CD4-positive, alpha-beta memory T cell (primary cell): ENCODE results near the gene HLF. TPM values are rescaled to one million over a fixed set of nuclear protein-coding genes. Genes with fewer than 3 reads are reported as not detected.
A peak's percentile ranks its signal among the peaks of the same experiment; 100 is the strongest.

Experiments used
- CTCF ChIA-PET: fragments of 350-600 bp; sonication (Branson Sonifier 250); formaldehyde crosslinking; loops from one replicate; lab custom pipeline; 2021; ENCODE audit warnings: inconsistent platforms; ENCODE audit not compliant: partially characterized antibody; lab: Charles Lee
- POLR2A ChIA-PET: fragments of 350-600 bp; sonication (Branson Sonifier 250); formaldehyde crosslinking; loops from one replicate; lab custom pipeline; 2021; ENCODE audit not compliant: partially characterized antibody; lab: Charles Lee
- DNase-seq, 5 donors: peaks; one replicate each; pipeline versions ENCODE4 v3.0.0 to v3.0.0-alpha.2; 2020 to 2022; ENCODE audit warnings: mixed read lengths in 1 of 5
- H3K27ac ChIP-seq: one replicate; pipeline ENCODE4 v1.7.0; 2013; ENCODE audit warnings: low read depth, low read length
- H3K27me3 ChIP-seq: 2 replicates; pipeline ENCODE4 v1.7.0; 2013; ENCODE audit warnings: mild to moderate bottlenecking, low read length, moderate library complexity; ENCODE audit not compliant: insufficient read depth
- H3K36me3 ChIP-seq: 2 replicates; pipeline ENCODE4 v1.7.0; 2013; ENCODE audit warnings: mild to moderate bottlenecking, low read length, moderate library complexity; ENCODE audit not compliant: insufficient read depth
- H3K4me1 ChIP-seq: 2 replicates; pipeline ENCODE4 v1.7.0; 2013; ENCODE audit warnings: mild to moderate bottlenecking, low read length, moderate library complexity; ENCODE audit not compliant: insufficient read depth
- H3K4me3 ChIP-seq, 2 donors: one replicate each; pipeline ENCODE4 v1.7.0; 2013; ENCODE audit warnings: low read length in 2 of 2, mild to moderate bottlenecking in 1 of 2
- H3K9me3 ChIP-seq, 2 donors: one replicate each; pipeline ENCODE4 v1.7.0; 2013; ENCODE audit warnings: low read length in 2 of 2, control low read depth in 1 of 2; ENCODE audit not compliant: control insufficient read depth in 1 of 2
- H3K27ac Mint-ChIP-seq, 7 donors: one replicate each; pipeline ENCODE4 v1.8.0; 2020 to 2021; ENCODE audit warnings: mixed read lengths in 7 of 7, mild to moderate bottlenecking in 6 of 7, inconsistent platforms in 3 of 7, moderate library complexity in 3 of 7
- H3K27me3 Mint-ChIP-seq, 2 donors: one replicate each; pipeline ENCODE4 v1.8.0; 2020 to 2021; ENCODE audit warnings: mixed read lengths in 2 of 2
- H3K36me3 Mint-ChIP-seq, 2 donors: one replicate each; pipeline ENCODE4 v1.8.0; 2020 to 2021; ENCODE audit warnings: mixed read lengths in 2 of 2, inconsistent platforms in 1 of 2, mild to moderate bottlenecking in 1 of 2
- H3K4me1 Mint-ChIP-seq, 4 donors: one replicate each; pipeline ENCODE4 v1.8.0; 2020 to 2021; ENCODE audit warnings: mixed read lengths in 4 of 4, mild to moderate bottlenecking in 1 of 4
- H3K4me3 Mint-ChIP-seq, 8 donors: one replicate each; pipeline ENCODE4 v1.8.0; 2020 to 2021; ENCODE audit warnings: mixed read lengths in 8 of 8, mild to moderate bottlenecking in 7 of 8, moderate library complexity in 6 of 8, inconsistent platforms in 3 of 8
- H3K9me3 Mint-ChIP-seq, 8 donors: one replicate each; pipeline ENCODE4 v1.8.0; 2020 to 2021; ENCODE audit warnings: mixed read lengths in 8 of 8, mild to moderate bottlenecking in 5 of 8, inconsistent platforms in 3 of 8, moderate library complexity in 1 of 8
- intact Hi-C: fragments of 100-400 bp; cut with micrococcal nuclease; formaldehyde crosslinking; loops from one replicate; pipeline ENCODE4 v1.15.1; 2023
- polyA plus RNA-seq, 2 donors: library from polyadenylated mRNA; unstranded; fragments of 300-500 nt; fragmentation: Illumina TruSeq; gene quantifications; one replicate each; pipeline ENCODE4 v1.2.3, GENCODE V29; 2021
- total RNA-seq, 2 experiments: library from RNA; stranded (reverse); gene quantifications; one replicate each; pipeline ENCODE4 v1.2.3, GENCODE V29; 2021

The HLF gene
- total and polyA plus RNA-seq, 4 experiments from 2014 or later = 3.2 to 3.9 (median 3.6) TPM

- H3K36me3 ChIP-seq = no peaks in the 10 kb centered on the region
- no peaks in the 10 kb centered on the region for H3K9me3 Mint-ChIP-seq
- ChIA-PET CTCF (no interaction called here), POLR2A (no interaction called here)
- peaks cover 14 to 29% (median 20%) of the 10 kb centered on the region in 4 donors for H3K4me1 Mint-ChIP-seq
- peaks cover 16% of the 10 kb centered on the region for H3K4me1 ChIP-seq
- no peak overlapping the region for H3K27ac Mint-ChIP-seq
- H3K27me3 Mint-ChIP-seq = no peaks in the 10 kb centered on the region
- DNase-seq = no peak
- H3K36me3 Mint-ChIP-seq = peaks cover 5 to 6% of the 10 kb centered on the region in 2 donors
- H3K9me3 ChIP-seq = no peaks in the 10 kb centered on the region
- H3K4me3 Mint-ChIP-seq = no peak overlapping the region
- no peak overlapping the region for H3K27ac ChIP-seq
- intact Hi-C loops = no loop called here
- H3K27me3 ChIP-seq = no peaks in the 10 kb centered on the region
- H3K4me3 ChIP-seq = no peak overlapping the region
Observed at GRCh38 chr17:55280212-55280611, 15.5 kb downstream of the HLF start.

- peaks cover 5 to 6% of the 10 kb centered on the region in 2 donors for H3K36me3 Mint-ChIP-seq
- H3K36me3 ChIP-seq = no peaks in the 10 kb centered on the region
- no peaks in the 10 kb centered on the region for H3K9me3 ChIP-seq
- H3K9me3 Mint-ChIP-seq = no peaks in the 10 kb centered on the region
- peaks cover 16% of the 10 kb centered on the region for H3K4me1 ChIP-seq
- POLR2A ChIA-PET = no interaction called here
- H3K27ac Mint-ChIP-seq = no peak overlapping the region
- no peaks in the 10 kb centered on the region for H3K27me3 Mint-ChIP-seq
- H3K27me3 ChIP-seq = no peaks in the 10 kb centered on the region
- intact Hi-C loops = no loop called here
- CTCF ChIA-PET = interaction anchor here (0.9 to 1.1 kb wide), 2 partner anchors 9 to 284 kb away, joined by 3 read pairs; no protein-coding TSS in a partner anchor
- H3K4me3 Mint-ChIP-seq = no peak overlapping the region
- no peak for DNase-seq
- peaks cover 9 to 24% (median 21%) of the 10 kb centered on the region in 4 donors for H3K4me1 Mint-ChIP-seq
- no peak overlapping the region for H3K4me3 ChIP-seq
- H3K27ac ChIP-seq = no peak overlapping the region
Observed at GRCh38 chr17:55281649-55282378, 17.1 kb downstream of the HLF start.

DNA sequence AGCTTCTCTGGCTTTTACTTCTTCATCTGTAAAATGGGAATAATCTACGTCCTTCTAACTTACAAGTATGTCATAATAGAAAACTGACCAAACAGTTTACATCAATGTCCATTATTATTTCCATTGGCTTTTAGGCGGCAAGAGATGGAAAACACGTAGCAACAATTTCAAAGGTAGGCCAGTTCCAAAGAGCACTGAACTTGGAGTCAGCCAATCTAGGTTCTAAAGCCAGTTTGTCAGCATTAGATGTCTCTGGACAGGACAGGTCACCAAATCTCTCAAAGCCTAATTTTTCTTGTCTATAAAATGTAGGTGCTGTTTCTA is 17.6 kb downstream of the HLF start:
- ChIA-PET POLR2A (no interaction called here), CTCF (interaction anchor here (1.1 kb wide), 1 partner anchor 8 kb away, joined by 3 read pairs; no protein-coding TSS in a partner anchor)
- Histone ChIP-seq H3K27me3 (no peaks in the 10 kb centered on the region), H3K27ac (no peak overlapping the region), H3K4me3 (no peak overlapping the region), H3K36me3 (no peaks in the 10 kb centered on the region), H3K4me1 (peaks cover 16% of the 10 kb centered on the region), H3K9me3 (no peaks in the 10 kb centered on the region)
- no peak for DNase-seq
- H3K9me3 Mint-ChIP-seq = no peaks in the 10 kb centered on the region
- no peak overlapping the region for H3K4me3 Mint-ChIP-seq
- H3K4me1 Mint-ChIP-seq = peaks cover 9 to 24% (median 21%) of the 10 kb centered on the region in 4 donors
- H3K27ac Mint-ChIP-seq = no peak overlapping the region
- intact Hi-C loops = no loop called here
- no peaks in the 10 kb centered on the region for H3K27me3 Mint-ChIP-seq
- peaks cover 5 to 11% of the 10 kb centered on the region in 2 donors for H3K36me3 Mint-ChIP-seq

- Histone ChIP-seq H3K36me3 (no peaks in the 10 kb centered on the region), H3K9me3 (no peaks in the 10 kb centered on the region), H3K27ac (no peak overlapping the region), H3K4me3 (no peak overlapping the region), H3K27me3 (no peaks in the 10 kb centered on the region), H3K4me1 (peaks cover 16% of the 10 kb centered on the region)
- POLR2A ChIA-PET = no interaction called here
- intact Hi-C loops = no loop called here
- no peaks in the 10 kb centered on the region for H3K9me3 Mint-ChIP-seq
- no peak overlapping the region for H3K4me3 Mint-ChIP-seq
- no peak overlapping the region for H3K27ac Mint-ChIP-seq
- no peak for DNase-seq
- H3K27me3 Mint-ChIP-seq = no peaks in the 10 kb centered on the region
- peaks cover 9 to 24% (median 21%) of the 10 kb centered on the region in 4 donors for H3K4me1 Mint-ChIP-seq
- peaks cover 5 to 11% of the 10 kb centered on the region in 2 donors for H3K36me3 Mint-ChIP-seq
- CTCF ChIA-PET = interaction anchor here (1.1 kb wide), 1 partner anchor 8 kb away, joined by 3 read pairs; no protein-coding TSS in a partner anchor
Observed at GRCh38 chr17:55282741-55283140, 18.0 kb downstream of the HLF start.

GRCh38 chr17:55283256-55283965 is 18.7 kb downstream of the HLF start:
- ChIA-PET CTCF (interaction anchor here (1.0 to 1.9 kb wide), 2 partner anchors 11 to 45 kb away, joined by 4 to 5 read pairs; no protein-coding TSS in a partner anchor), POLR2A (interaction anchor here (0.5 to 1.6 kb wide), 3 partner anchors 11 to 61 kb away, joined by 3 to 7 read pairs (median 6); no protein-coding TSS in a partner anchor)
- H3K27ac Mint-ChIP-seq = peak overlapping the region; percentile 1 to 84 (median 61)
- DNase-seq = no peak
- intact Hi-C loops = no loop called here
- peak overlapping the region in 1 of 8 donors; percentile 1 for H3K4me3 Mint-ChIP-seq
- Histone ChIP-seq H3K4me3 (no peak overlapping the region), H3K36me3 (no peaks in the 10 kb centered on the region), H3K4me1 (peaks cover 16% of the 10 kb centered on the region), H3K27ac (no peak overlapping the region), H3K27me3 (no peaks in the 10 kb centered on the region), H3K9me3 (no peaks in the 10 kb centered on the region)
- peaks cover 5 to 11% of the 10 kb centered on the region in 2 donors for H3K36me3 Mint-ChIP-seq
- H3K4me1 Mint-ChIP-seq = peaks cover 9 to 24% (median 18%) of the 10 kb centered on the region in 4 donors
- H3K9me3 Mint-ChIP-seq = no peaks in the 10 kb centered on the region
- no peaks in the 10 kb centered on the region for H3K27me3 Mint-ChIP-seq

- DNase-seq = no peak
- Histone ChIP-seq H3K4me3 (no peak overlapping the region), H3K36me3 (no peaks in the 10 kb centered on the region), H3K27me3 (no peaks in the 10 kb centered on the region), H3K27ac (no peak overlapping the region), H3K9me3 (no peaks in the 10 kb centered on the region), H3K4me1 (peaks cover 16% of the 10 kb centered on the region)
- no peaks in the 10 kb centered on the region for H3K27me3 Mint-ChIP-seq
- H3K4me1 Mint-ChIP-seq = peaks cover 9 to 24% (median 18%) of the 10 kb centered on the region in 4 donors
- H3K27ac Mint-ChIP-seq = peak overlapping the region in 5 of 7 donors; percentile 48 to 84 (median 72)
- intact Hi-C loops = no loop called here
- no peaks in the 10 kb centered on the region for H3K9me3 Mint-ChIP-seq
- ChIA-PET CTCF (interaction anchor here (1.0 to 1.9 kb wide), 2 partner anchors 10 to 46 kb away, joined by 4 to 5 read pairs; no protein-coding TSS in a partner anchor), POLR2A (interaction anchor here (0.5 to 1.6 kb wide), 3 partner anchors 12 to 62 kb away, joined by 3 to 7 read pairs (median 6); no protein-coding TSS in a partner anchor)
- H3K36me3 Mint-ChIP-seq = peaks cover 5 to 13% of the 10 kb centered on the region in 2 donors
- H3K4me3 Mint-ChIP-seq = peak overlapping the region in 4 of 8 donors; percentile 6 to 20 (median 12)
Observed at GRCh38 chr17:55284001-55284884, 19.5 kb downstream of the HLF start.
